ENCODE data around the gene GUCA1A. TPM values are rescaled to one million over a fixed set of nuclear protein-coding genes. Genes with fewer than 3 reads are reported as not detected.

The GUCA1A gene
- total and polyA plus RNA-seq, 2 of the 4 experiments (the other 2 are of a cell fraction): 0.18 to 0.32 TPM

- Histone ChIP-seq H3K27me3 (ENCODE audit: control insufficient read depth, insufficient read depth, low read length) (no peaks in the 10 kb centered on the region), H3K9ac (ENCODE audit: low read depth, low read length) (no peak overlapping the region), H2AK9ac (replicated peaks; ENCODE audit: low read depth, low read length, poor library complexity) (peak overlapping the region; percentile 70), H3K18ac (ENCODE audit: low read depth, low read length) (no peak overlapping the region), H4K91ac (ENCODE audit: insufficient read depth, low read depth, low read length) (no peak overlapping the region; the same call in 1 of the 2 replicates), H3K27ac (ENCODE audit: insufficient read depth, low read length) (no peak overlapping the region), H2AK5ac (ENCODE audit: low read depth, low read length) (peak overlapping the region; percentile 74), H3K4me3 (ENCODE audit: insufficient read depth, low read depth, low read length) (no peak overlapping the region), H3K4ac (ENCODE audit: low read depth, low read length) (no peak overlapping the region), H3K56ac (ENCODE audit: extremely low read depth, insufficient read depth, low read length) (no peak overlapping the region), H4K5ac (ENCODE audit: low read depth, low read length) (no peak overlapping the region), H4K20me1 (ENCODE audit: insufficient read depth, low read length) (no peaks in the 10 kb centered on the region), H2AFZ (replicated peaks; ENCODE audit: low read length, poor library complexity) (no peak overlapping the region), H2BK15ac (ENCODE audit: low read depth, low read length) (peak overlapping the region; percentile 51; the same call in 1 of the 3 replicates), H3K23ac (ENCODE audit: low read depth, low read length) (no peak overlapping the region), H2BK5ac (ENCODE audit: low read depth, low read length, poor library complexity, severe bottlenecking) (no peak overlapping the region), H4K8ac (ENCODE audit: low read depth in 2 of 2, low read length in 2 of 2) (no peak overlapping the region), H2BK120ac (ENCODE audit: low read depth, low read length) (no peak overlapping the region; the same call in 1 of the 2 replicates), H3K4me1 (ENCODE audit: control insufficient read depth, insufficient read depth, low read length) (peaks cover 21% of the 10 kb centered on the region), H2BK20ac (ENCODE audit: low read depth, low read length) (0 out of 2 replicates have a peak overlapping the region, but pooled peaks have one; percentile 27), H3K4me2 (ENCODE audit: low read depth, low read length) (no peak overlapping the region), H3K79me1 (ENCODE audit: low read depth in 1 of 2, low read length in 2 of 2) (peaks cover 0 to 66% of the 10 kb centered on the region in 2 experiments; a peak in 2 of 4 replicates), H3K36me3 (ENCODE audit: control insufficient read depth, insufficient read depth, low read length) (no peaks in the 10 kb centered on the region), H3K9me1 (ENCODE audit: insufficient read depth, low read length) (peaks cover 27% of the 10 kb centered on the region), H3K14ac (replicated peaks; ENCODE audit: low read depth, low read length) (no peak overlapping the region), H3K9me3 (ENCODE audit: control insufficient read depth, insufficient read depth, low read length) (no peaks in the 10 kb centered on the region)
- BruUV-seq (replicated peaks): no TSS peak
- ATAC-seq (ENCODE audit: low read depth): no peak
- TF ChIP-seq CEBPB (IDR thresholded peaks at IDR 0.05; ENCODE audit: low read depth, low read length) (no peak), RCOR1 (IDR thresholded peaks at IDR 0.05; ENCODE audit: insufficient replicate concordance, low read length) (no peak), RFX5 (IDR thresholded peaks at IDR 0.05; ENCODE audit: low read depth, low read length) (no peak), FOS (IDR thresholded peaks at IDR 0.05; ENCODE audit: low read depth, low read length) (no peak), CHD1 (IDR thresholded peaks at IDR 0.05; ENCODE audit: low read depth, low read length) (no peak), BHLHE40 (IDR thresholded peaks at IDR 0.05; ENCODE audit: low read depth, low read length) (no peak)
- no peak for DNase-seq
- in situ Hi-C loops (cut with MboI; ENCODE audit: low sequenced_read_pairs) (no loop called here), dilution Hi-C loops (cut with HindIII; ENCODE audit: low sequenced_read_pairs, unreplicated experiment) (no loop called here), intact Hi-C loops (cut with micrococcal nuclease) (no loop called here)
- POLR2A ChIA-PET (ENCODE audit: unreplicated experiment): no interaction called here
- CTCF ChIA-PET: no interaction called here
- WGBS, 2 experiments (ENCODE audit: extremely low coverage in 2 of 2, insufficient read length in 1 of 2): no CpG with 5 or more reads among the region's 2 CpGs
Observed at GRCh38 chr6:42135722-42136121, 37.4 kb upstream of the GUCA1A start.

Measured in IMR-90 (cell line).